GOT3 (cell line): ENCODE data around the gene TRMT10B.
A peak's percentile ranks its signal among the peaks of the same experiment; 100 is the strongest.
"Not testable (repeated sequence)": the region's sequence is repeated elsewhere in the genome, so short reads cannot be mapped to it uniquely, and the experiment has no call there.

Source experiments
- DNase-seq: peaks from one replicate; lab custom pipeline; 2025; ENCODE audit warnings: mixed read lengths; lab: John Stamatoyannopoulos, UW

The TRMT10B gene

DNA sequence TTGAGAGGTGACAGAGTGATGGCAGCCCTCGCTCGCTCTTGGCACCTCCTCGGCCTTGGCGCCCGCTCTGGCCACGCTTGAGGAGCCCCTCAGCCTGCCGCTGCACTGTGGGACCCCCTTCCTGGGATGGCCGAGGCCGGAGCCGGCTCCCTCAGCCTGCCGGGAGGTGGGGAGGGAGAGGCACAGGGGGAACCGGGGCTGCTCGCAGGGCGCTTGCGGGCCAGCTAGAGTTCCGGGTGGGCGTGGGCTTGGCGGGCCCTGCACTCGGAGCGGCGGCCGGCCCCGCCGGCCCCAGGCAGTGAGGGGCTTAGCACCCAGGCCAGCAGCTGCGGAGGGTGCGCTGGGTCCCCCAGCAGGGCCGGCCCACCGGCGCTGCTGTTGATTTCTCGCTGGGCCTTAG, 1.9 kb upstream of the TRMT10B start:
- DNase-seq, result not testable (repeated sequence)

DNA sequence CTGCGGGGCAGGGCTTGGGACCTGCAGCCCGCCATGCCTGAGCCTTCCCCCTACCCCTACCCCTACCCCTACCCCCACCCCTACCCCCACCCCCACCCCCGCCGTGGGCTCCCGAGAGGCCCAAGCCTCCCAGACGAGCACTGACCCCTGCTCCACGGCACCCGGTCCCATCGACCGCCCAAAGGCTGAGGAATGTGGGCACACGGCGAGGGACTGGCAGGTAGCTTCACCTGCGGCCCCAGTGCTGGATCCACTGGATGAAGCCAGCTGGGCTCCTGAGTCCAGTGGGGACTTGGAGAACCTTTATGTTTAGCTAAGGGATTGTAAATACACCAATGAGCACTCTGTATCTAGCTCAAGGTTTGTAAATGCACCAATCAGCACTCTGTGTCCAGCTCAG, 1.5 kb upstream of the TRMT10B start:
- not testable (repeated sequence) for DNase-seq

- DNase-seq, result no peak
These were observed 740 bp upstream of the TRMT10B start for GRCh38 chr9:37752642-37753488.

GRCh38 chr9:37758747-37759146, 5.1 kb downstream of the TRMT10B start:
- DNase-seq, result no peak

DNA sequence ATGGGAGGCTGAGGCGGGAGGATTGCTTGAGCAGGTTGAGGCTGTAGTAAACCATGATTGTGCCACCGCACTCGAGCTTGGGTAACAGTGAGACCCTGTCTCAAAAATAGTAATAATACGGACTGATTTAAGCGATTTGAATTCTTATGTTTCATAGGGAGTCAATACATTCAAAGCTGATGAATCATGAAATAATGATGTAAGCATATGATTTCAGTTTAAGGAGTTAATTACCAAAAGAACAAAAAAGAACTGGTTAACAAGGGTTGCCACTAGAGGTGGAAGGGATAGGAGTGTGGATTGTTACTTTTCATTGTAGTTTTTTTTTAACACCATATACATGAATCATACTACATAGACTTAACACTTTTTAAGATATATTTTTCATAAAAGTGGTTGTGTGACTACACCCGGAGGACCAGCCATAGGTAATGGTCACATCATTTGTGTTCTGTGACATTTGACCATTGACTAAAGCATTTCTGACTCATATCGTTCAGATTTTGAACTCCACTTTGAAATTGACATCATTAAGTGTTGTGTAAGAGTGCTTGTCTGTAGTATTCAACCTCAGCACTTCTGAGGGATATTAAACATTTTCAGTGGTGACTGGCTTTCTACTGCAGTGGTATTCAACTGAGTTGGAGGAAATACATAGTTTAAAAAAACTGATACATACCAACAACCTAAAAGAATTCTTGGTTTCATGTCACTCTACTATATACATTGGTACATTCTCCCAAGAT, 7.0 kb downstream of the TRMT10B start:
- DNase-seq, result no peak

- no peak for DNase-seq
These were observed 7.9 kb downstream of the TRMT10B start for GRCh38 chr9:37761511-37761910.

- not testable (repeated sequence) for DNase-seq
These were observed 11.7 kb downstream of the TRMT10B start for GRCh38 chr9:37765263-37765662.

GRCh38 chr9:37769306-37769705, 15.7 kb downstream of the TRMT10B start:
- no peak for DNase-seq

DNA sequence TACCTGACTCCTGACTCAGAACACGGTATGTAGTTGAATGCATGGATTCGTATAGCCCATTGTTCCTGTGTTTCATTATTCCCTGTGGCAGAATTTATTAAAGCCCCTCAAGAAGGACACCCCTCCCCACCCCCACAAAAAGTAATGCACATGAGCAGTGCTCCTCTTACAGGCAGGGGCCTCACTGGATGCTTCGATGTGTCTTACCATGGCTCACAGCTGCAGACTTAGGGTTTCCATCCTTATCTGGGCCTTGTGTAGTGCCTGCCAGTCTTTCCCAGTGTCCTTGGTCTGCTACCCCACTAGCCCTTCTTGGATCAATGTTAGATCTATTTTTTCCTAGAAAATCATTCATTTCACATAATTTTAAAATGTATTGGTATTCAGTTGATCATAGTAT, 16.4 kb downstream of the TRMT10B start:
- no peak for DNase-seq

GRCh38 chr9:37775216-37775919, 21.8 kb downstream of the TRMT10B start:
- no peak for DNase-seq

DNA sequence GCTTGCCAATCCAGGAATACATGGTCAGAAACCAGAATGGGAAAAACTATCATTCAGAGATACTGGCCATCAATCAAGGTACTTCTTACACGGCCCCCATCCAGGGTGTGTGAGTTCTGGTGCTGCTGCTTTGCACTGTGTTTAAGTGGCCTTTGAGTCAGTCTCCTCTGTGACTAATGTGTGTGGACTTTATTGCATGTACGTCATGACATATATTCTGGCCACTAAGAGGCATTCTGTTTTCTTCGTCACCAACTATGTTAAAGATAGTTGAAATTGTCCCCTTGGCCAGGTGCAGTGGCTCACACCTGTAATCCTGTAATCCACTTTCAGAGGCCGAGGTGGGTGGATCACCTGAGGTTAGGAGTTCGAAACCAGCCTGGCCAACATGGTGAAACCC, 22.7 kb downstream of the TRMT10B start:
- no peak for DNase-seq

GRCh38 chr9:37778534-37778933, 24.9 kb downstream of the TRMT10B start:
- no peak for DNase-seq

DNA sequence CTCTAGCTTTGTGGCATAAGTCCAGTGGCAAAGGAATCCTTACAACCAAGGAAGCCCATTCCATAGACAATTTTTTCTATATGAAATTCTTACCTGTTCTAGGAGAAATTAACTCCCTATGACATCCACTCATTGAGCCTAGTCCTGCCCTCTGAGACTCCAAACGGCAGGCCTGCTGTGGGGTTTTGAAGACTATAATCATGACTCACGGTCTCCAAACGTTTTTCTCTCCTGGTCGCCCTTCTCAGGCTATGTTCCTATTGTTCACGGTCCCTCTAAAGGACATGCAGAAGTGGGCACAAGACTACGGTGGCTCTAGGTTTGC, 30.6 kb downstream of the TRMT10B start:
- DNase-seq, result no peak

- DNase-seq, result peak; percentile 24
These were observed 31.2 kb downstream of the TRMT10B start, which contains the start of gene EXOSC3 for GRCh38 chr9:37784616-37785483. TSS of gene EXOSC3 (minus strand) at chr9:37785064. CDS start at chr9:37785044, 20 bp downstream.

- DNase-seq, result no peak
These were observed 33.5 kb downstream of the TRMT10B start for GRCh38 chr9:37787059-37787458.

DNA sequence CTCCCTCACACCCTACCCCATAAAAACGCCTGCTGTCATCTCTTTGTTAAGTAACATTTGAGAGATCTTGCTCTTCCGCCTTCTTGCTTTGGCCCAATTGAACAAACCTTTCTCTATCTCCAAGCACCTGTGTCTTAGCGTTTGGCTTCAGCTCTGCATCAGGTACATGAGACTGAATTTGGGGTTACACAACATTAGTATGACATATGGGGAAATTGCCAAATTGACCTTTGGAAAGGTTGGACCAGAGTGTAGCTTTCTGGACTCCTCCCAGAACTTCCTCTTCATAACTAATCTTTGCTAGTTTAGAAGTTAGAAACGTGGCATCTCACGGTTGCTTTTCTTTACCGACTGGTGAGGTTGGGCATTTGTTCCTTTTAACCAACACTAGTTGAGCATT, 34.7 kb downstream of the TRMT10B start:
- no peak for DNase-seq

- DNase-seq, result no peak
These were observed 36.5 kb downstream of the TRMT10B start for GRCh38 chr9:37790096-37790495.

DNA sequence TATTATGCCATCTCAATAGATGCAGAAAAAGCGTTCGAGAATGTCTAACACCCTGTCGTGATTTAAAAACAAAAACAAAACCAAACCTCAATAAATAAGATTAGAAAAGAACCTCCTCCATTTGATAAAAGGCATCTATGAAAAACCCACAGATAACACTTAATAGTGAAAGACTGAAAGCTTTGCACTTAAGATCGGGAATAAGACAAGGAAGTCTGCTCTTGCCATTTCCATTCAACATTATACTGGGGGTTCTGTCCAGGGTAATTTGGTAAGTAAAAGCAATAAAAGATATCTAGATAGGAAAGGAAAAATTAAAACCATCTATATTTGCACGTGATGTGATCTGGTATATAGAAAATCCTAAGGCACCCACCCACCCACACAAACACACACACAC, 38.5 kb downstream of the TRMT10B start:
- DNase-seq, result no peak

DNA sequence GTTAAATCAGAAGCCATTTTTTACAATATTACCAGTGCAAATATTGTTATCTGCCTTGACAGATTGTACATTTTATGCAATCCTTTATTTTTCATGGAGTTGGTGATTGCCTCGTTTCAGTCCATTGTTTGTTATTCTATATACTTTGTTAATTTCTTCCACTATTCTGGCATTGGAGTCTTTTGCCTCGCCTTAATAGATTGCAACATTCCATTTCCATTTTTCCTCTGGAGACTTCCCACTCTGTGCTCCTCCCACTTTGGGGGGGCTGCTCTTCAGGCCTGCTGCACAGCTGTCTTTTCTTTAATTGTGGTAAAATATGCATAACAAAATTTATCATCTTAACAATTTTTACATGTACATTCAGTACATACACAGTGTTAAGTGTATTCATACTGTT, 42.6 kb downstream of the TRMT10B start:
- DNase-seq, result no peak

DNA sequence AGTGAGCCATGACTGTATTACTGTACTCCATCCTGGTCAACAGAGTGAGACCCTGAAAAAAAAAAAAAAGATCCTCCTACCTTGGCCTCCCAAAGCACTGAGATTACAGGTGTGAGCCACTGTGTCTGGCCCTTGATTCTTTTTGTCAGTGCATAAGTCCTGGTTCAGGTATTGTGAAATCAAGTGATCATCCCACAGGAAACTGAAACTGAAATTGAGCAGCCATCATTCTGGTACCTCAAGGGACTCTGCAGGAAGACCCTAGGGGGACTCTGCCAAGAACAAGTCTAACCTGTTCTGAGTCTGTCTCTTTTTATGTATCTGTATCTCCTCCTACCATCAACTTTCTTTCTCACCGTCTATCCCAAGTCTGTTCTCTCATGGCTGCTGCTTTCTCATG, 45.1 kb downstream of the TRMT10B start:
- no peak for DNase-seq

GRCh38 chr9:37800631-37801286, 47.2 kb downstream of the TRMT10B start, which contains the start of gene DCAF10:
TSS of gene DCAF10 (plus strand) at chr9:37800797. CDS start at chr9:37800867, 70 bp downstream.
- peak; percentile 48 for DNase-seq
